Right lobe of liver (tissue), 4 donors: ENCODE measurements around the gene R3HCC1L.

Experiments
- CTCF ChIP-seq, 4 donors: fragments of 200-600 bp in 3 of 4; fragments of 450-650 bp in 1 of 4; IDR thresholded peaks; one replicate each; pipeline versions ENCODE4 v1.5.1 to v1.8.0; 2016 to 2022; ENCODE audit warnings: antibody characterized with exemption in 4 of 4, mild to moderate bottlenecking in 2 of 4
- POLR2A ChIP-seq: fragments of 450-650 bp; IDR thresholded peaks from one replicate; pipeline ENCODE4 v1.6.1; 2017; ENCODE audit warnings: antibody characterized with exemption, mild to moderate bottlenecking
- donor health status: DM: no; HTN: no; CAD: no.
- donor health status: DM: no; HTN: no; CAD: no.
- donor health status: DM: no; HTN: yes; CAD: no.

GRCh38 chr10:98292971-98293370, 158.5 kb downstream of the R3HCC1L start:
- TF ChIP-seq CTCF (IDR thresholded peaks at IDR 0.05), result no peak
- TF ChIP-seq POLR2A, result no peak
